ENCODE results near the gene SLIT1. TPM values are rescaled to one million over a fixed set of nuclear protein-coding genes. Genes with fewer than 3 reads are reported as not detected.

SLIT1 gene
- total RNA-seq, 6 experiments from 2014 or later: 0.04 to 0.29 (median 0.12) TPM; not detected in 1

DNA sequence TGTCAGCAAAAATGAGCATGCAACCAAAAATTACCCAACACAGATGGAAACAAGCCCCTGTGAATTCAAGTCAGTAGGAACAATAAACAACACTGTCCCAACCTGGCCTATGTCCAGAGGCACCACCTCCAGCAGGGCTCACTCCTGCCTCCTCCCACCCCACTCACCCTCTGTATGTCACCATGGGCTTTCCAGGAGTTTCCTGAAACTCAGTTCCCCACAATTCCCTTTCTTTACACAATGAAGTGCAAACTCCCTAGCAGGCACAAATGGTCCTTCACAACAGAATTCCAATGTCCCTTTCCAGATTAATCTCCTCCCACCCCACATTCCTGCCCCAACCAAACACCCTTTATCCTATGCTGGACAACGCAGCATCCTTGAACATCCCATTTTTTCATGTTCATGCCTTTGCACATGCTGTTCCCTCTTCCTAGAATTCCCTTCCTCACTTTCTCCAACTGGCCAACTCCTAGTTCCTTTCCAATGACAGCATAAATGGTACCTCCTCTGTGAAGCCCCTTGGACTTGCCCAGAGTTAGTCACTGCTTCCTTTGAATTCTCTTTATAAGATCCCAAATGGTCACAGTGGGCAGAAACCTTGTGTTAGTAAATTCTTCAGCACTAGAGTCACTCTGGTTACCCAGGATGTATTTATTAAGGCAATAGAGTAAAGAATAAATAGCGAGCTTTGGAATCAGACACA, 157.5 kb downstream of the SLIT1 start:
- DNase-seq: no peak
- no peaks in the 10 kb centered on the region for H3K9me3 ChIP-seq
- H3K4me3 ChIP-seq: no peak overlapping the region
- H3K4me1 ChIP-seq: peaks cover 0 to 4% (median 0%) of the 10 kb centered on the region in 4 donors
- no peaks in the 10 kb centered on the region for H3K27me3 ChIP-seq
- no peak for ATAC-seq
- 77% methylated on average over 2 of the region's 2 CpGs for WGBS (ENCODE audit: insufficient coverage, low coverage, low lambda C conversion rate, missing lambda C conversion rate)
- H3K36me3 ChIP-seq: no peaks in the 10 kb centered on the region
- intact Hi-C loops (cut with DNase I): no loop called here
- TF ChIP-seq POLR2A (IDR thresholded peaks at IDR 0.05): no peak
- TF ChIP-seq, protein P1, sequence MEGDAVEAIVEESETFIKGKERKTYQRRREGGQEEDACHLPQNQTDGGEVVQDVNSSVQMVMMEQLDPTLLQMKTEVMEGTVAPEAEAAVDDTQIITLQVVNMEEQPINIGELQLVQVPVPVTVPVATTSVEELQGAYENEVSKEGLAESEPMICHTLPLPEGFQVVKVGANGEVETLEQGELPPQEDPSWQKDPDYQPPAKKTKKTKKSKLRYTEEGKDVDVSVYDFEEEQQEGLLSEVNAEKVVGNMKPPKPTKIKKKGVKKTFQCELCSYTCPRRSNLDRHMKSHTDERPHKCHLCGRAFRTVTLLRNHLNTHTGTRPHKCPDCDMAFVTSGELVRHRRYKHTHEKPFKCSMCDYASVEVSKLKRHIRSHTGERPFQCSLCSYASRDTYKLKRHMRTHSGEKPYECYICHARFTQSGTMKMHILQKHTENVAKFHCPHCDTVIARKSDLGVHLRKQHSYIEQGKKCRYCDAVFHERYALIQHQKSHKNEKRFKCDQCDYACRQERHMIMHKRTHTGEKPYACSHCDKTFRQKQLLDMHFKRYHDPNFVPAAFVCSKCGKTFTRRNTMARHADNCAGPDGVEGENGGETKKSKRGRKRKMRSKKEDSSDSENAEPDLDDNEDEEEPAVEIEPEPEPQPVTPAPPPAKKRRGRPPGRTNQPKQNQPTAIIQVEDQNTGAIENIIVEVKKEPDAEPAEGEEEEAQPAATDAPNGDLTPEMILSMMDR (IDR thresholded peaks at IDR 0.05): no peak
- H3K27ac ChIP-seq: no peak overlapping the region

DNA sequence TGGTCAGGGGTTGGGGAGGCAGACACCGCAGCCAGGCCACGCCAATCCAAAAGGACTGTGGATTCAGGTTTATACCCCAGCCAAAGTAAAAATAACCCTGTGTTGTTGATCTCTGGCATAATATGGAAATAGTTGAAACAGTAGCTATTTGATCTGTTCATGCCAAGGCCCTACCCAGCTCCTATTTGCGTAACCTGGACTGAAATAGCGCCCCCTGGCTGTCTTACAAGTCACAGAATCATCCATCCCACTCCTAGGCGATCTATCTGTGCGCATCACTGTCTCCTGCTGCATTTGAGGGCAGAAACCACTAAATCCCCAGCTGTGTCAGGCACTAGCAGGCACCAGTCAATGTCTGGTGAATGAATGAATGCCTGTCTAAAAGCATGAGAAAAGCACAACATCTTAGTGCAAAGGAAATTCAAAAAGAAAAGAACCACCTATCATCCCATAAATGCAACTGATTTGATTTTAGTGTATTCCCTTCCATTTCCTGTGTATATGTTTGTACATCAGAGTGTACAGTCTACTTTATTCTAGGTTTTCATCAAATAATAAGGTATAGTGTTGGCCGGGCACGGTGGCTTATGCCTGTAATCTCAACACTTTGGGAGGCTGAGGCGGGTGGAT, 160.0 kb downstream of the SLIT1 start:
- no peak overlapping the region for H3K4me3 ChIP-seq
- 69% methylated on average over 9 of the region's 9 CpGs for WGBS (ENCODE audit: insufficient coverage, low coverage, low lambda C conversion rate, missing lambda C conversion rate)
- no peaks in the 10 kb centered on the region for H3K27me3 ChIP-seq
- DNase-seq (peak in 1 of 3 donors; percentile 74), ATAC-seq (peak; percentile 87 to 95 (median 88))
- H3K9me3 ChIP-seq: no peaks in the 10 kb centered on the region
- intact Hi-C loops (cut with DNase I): no loop called here
- no peak for TF ChIP-seq POLR2A (IDR thresholded peaks at IDR 0.05)
- TF ChIP-seq, protein P1 (IDR thresholded peaks at IDR 0.05): peak; percentile 58 to 82 (median 73)
- H3K4me1 ChIP-seq: peaks cover 0 to 4% (median 0%) of the 10 kb centered on the region in 4 donors
- H3K27ac ChIP-seq: no peak overlapping the region
- H3K36me3 ChIP-seq: no peaks in the 10 kb centered on the region

DNA sequence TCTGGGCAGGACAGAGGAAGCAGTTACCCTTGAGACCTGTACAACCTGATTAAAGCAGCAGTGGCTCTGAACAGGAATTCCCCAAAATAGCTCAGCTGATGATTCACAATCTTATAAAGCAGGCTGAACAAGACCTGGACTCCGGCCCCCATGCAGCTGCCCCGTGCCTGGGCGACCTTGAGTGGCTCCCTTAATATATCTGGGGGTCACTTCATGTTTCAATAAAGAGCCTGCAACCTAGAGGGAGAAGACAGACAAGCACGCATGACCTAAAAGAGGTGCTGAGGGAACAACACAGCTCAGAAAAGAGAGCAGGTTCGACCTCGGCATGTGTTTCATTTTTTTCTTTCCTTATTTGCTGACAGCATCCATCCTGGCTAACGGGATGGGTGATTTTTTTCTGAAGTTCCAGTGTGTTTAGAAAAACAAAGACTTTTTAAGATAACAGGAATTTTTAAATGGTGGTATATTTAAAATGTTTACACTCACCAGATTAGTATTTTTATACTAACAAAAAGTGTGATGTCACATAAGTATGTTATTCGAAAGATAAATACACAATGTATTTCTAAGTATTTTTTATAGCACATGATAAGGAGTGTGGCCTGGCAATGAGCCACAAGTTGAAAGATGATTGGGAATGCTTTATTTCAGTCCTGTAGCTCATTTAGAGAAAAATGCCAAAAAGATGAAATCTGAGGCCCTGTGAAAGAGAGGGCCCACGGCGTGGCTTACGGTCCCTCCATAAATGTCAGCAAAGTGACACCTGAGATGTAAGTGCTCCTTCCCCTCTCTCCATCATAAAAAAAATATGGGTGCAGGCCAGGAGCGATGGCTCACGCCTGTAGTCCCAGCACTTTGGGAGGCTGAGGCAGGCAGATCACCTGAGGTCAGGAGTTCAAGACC, 161.3 kb downstream of the SLIT1 start:
- Histone ChIP-seq H3K36me3 (no peaks in the 10 kb centered on the region), H3K9me3 (no peaks in the 10 kb centered on the region), H3K4me3 (no peak overlapping the region), H3K27me3 (no peaks in the 10 kb centered on the region), H3K4me1 (peaks cover 0 to 4% (median 0%) of the 10 kb centered on the region in 4 donors), H3K27ac (no peak overlapping the region)
- intact Hi-C loops (cut with DNase I): no loop called here
- TF ChIP-seq POLR2A (IDR thresholded peaks at IDR 0.05): no peak
- DNase-seq (no peak), ATAC-seq (peak in 2 of 4 donors; percentile 35 to 82)
- 46% methylated on average over 11 of the region's 13 CpGs for WGBS (ENCODE audit: insufficient coverage, low coverage, low lambda C conversion rate, missing lambda C conversion rate)

DNA sequence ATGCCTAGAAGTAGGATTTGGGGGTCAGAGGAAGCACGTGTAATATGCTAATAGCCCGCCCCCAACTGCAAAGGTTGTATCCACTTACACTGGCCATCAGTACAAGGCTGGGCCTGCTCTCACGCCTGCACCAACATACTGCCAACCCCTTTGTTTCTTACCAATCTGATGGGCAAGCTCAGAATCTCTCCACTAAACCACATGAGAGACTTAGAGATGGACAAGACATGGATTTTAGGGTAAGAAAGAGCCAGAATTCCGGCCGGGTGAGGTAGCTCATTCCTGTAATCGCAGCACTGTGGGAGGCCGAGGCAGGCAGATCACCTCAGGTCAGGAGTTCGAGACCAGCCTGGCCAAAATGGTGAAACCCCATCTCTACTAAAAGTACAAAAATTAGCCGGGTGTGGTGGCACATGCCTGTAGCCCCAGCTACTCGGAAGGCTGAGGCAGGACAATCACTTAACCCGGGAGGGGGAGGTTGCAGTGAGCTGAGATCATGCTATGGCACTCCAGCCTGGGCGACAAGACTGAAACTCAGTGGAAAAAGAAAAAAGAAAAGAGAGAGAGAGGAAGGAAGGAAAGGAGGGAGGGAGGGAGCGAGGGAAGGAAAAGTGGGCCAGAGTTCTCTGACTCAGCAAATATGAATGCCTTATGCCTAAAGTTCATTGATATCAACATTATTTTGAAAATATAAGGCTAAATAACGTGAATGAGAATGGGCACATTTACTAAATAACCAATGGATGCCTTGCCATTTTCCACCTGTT, 162.2 kb downstream of the SLIT1 start:
- H3K36me3 ChIP-seq: no peaks in the 10 kb centered on the region
- no peak for ATAC-seq
- DNase-seq: no peak
- no peaks in the 10 kb centered on the region for H3K27me3 ChIP-seq
- WGBS (ENCODE audit: insufficient coverage, low coverage, low lambda C conversion rate, missing lambda C conversion rate): 76% methylated on average over 14 of the region's 14 CpGs
- H3K4me1 ChIP-seq: peaks cover 0 to 4% (median 0%) of the 10 kb centered on the region in 4 donors
- intact Hi-C loops (cut with DNase I): no loop called here
- no peak overlapping the region for H3K27ac ChIP-seq
- H3K9me3 ChIP-seq: no peaks in the 10 kb centered on the region
- no peak overlapping the region for H3K4me3 ChIP-seq
- TF ChIP-seq POLR2A (IDR thresholded peaks at IDR 0.05): no peak
- TF ChIP-seq, protein P1 (IDR thresholded peaks at IDR 0.05): no peak
